Peyer's patch (tissue), 4 donors: ENCODE measurements around the gene LRG1.

Experiments used
- POLR2A ChIP-seq, 2 donors: fragments of 450-650 bp; IDR thresholded peaks; one replicate each; pipeline ENCODE4 v1.5.1; 2017; ENCODE audit warnings: antibody characterized with exemption in 2 of 2, mild to moderate bottlenecking in 2 of 2, moderate library complexity in 2 of 2
- TF ChIP-seq, protein P1 (sequence below), 6 experiments: fragments of 450-650 bp in 4 of 6; fragments of 200-600 bp in 2 of 6; sonication (generic) in 1 of 6; IDR thresholded peaks; one replicate each; pipeline ENCODE4 v1.5.1; 2017 to 2019; ENCODE audit warnings: antibody characterized with exemption in 6 of 6, mild to moderate bottlenecking in 3 of 6, moderate library complexity in 1 of 6

DNA sequence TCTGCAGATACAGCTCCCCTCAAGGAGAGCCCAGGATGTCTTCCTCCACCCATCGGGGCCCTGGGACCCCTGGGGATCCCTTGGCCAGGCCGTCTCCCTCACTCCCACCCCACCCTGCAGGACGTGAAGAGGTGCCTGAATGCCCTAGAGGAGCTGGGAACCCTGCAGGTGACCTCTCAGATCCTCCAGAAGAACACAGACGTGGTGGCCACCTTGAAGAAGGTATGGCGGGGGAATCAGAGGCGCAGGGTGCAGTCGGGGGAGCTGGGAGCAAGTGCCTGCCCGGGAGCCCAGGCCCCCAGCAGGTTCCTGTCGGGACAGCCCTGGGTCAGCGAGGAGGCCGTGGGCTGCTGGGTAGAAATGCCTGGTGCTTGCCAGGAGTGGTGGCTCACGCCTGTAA lies 41.1 kb downstream of the LRG1 start:
- TF ChIP-seq POLR2A (IDR thresholded peaks at IDR 0.05): no peak
- TF ChIP-seq, protein P1, sequence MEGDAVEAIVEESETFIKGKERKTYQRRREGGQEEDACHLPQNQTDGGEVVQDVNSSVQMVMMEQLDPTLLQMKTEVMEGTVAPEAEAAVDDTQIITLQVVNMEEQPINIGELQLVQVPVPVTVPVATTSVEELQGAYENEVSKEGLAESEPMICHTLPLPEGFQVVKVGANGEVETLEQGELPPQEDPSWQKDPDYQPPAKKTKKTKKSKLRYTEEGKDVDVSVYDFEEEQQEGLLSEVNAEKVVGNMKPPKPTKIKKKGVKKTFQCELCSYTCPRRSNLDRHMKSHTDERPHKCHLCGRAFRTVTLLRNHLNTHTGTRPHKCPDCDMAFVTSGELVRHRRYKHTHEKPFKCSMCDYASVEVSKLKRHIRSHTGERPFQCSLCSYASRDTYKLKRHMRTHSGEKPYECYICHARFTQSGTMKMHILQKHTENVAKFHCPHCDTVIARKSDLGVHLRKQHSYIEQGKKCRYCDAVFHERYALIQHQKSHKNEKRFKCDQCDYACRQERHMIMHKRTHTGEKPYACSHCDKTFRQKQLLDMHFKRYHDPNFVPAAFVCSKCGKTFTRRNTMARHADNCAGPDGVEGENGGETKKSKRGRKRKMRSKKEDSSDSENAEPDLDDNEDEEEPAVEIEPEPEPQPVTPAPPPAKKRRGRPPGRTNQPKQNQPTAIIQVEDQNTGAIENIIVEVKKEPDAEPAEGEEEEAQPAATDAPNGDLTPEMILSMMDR (IDR thresholded peaks at IDR 0.05): no peak
